ENCODE measurements around the gene SASH3. TPM values are rescaled to one million over a fixed set of nuclear protein-coding genes. Genes with fewer than 3 reads are reported as not detected.

SASH3 gene
- total RNA-seq, 1 donor from 2014 or later, result not detected

DNA sequence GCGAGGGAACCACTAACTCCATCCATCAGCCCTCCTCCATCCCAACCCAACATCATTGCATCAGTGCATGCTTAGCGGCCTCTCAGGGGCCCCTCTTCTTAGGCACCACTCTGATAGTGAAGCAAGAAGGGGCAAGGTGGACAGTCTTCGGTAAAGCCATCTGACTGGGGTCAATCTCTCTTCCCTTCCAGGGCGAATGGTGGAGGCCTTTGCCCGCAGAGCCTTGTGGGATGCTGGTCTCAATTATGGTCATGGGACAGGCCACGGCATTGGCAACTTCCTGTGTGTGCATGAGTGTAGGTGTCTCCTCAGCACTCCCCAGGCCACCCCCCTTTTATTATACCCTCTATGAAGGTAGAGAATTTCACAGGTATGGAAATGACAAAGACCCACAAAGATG, 18.8 kb upstream of the SASH3 start:
- Mint-ChIP-seq H3K27ac (no peak overlapping the region), H3K4me1 (ENCODE audit: unreplicated experiment) (no peaks in the 10 kb centered on the region), H3K9me3 (no peaks in the 10 kb centered on the region), H3K27me3 (no peaks in the 10 kb centered on the region), H3K36me3 (no peaks in the 10 kb centered on the region), H3K4me3 (no peak overlapping the region)
- TF ChIP-seq, protein P1, sequence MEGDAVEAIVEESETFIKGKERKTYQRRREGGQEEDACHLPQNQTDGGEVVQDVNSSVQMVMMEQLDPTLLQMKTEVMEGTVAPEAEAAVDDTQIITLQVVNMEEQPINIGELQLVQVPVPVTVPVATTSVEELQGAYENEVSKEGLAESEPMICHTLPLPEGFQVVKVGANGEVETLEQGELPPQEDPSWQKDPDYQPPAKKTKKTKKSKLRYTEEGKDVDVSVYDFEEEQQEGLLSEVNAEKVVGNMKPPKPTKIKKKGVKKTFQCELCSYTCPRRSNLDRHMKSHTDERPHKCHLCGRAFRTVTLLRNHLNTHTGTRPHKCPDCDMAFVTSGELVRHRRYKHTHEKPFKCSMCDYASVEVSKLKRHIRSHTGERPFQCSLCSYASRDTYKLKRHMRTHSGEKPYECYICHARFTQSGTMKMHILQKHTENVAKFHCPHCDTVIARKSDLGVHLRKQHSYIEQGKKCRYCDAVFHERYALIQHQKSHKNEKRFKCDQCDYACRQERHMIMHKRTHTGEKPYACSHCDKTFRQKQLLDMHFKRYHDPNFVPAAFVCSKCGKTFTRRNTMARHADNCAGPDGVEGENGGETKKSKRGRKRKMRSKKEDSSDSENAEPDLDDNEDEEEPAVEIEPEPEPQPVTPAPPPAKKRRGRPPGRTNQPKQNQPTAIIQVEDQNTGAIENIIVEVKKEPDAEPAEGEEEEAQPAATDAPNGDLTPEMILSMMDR (conservative IDR thresholded peaks at IDR 0.05), result no peak
- DNase-seq (ENCODE audit: extremely low spot score, unreplicated experiment), result no peak

DNA sequence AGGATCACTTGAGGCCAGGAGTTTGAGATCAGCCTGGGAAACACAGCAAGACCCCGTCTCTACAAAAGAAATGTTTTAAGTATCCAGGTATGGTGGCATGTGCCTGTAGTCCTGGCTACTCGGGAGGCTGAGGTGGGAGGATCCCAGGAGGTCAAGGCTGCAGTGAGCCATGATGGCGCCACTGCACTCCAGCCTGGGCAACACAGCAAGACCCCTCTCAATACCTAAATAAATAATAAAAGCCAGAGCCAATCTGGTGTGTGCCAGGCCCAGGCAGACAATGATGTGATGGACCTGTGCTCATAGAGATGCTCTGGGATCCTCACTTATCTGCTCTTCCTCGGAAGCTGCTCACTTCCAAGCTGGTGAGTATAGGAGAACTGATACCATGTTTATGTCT, 18.2 kb upstream of the SASH3 start:
- Mint-ChIP-seq H3K9me3 (no peaks in the 10 kb centered on the region), H3K36me3 (no peaks in the 10 kb centered on the region), H3K4me1 (ENCODE audit: unreplicated experiment) (no peaks in the 10 kb centered on the region), H3K27ac (no peak overlapping the region), H3K4me3 (no peak overlapping the region), H3K27me3 (no peaks in the 10 kb centered on the region)
- no peak for DNase-seq (ENCODE audit: extremely low spot score, unreplicated experiment)
- TF ChIP-seq, protein P1 (conservative IDR thresholded peaks at IDR 0.05), result no peak

DNA sequence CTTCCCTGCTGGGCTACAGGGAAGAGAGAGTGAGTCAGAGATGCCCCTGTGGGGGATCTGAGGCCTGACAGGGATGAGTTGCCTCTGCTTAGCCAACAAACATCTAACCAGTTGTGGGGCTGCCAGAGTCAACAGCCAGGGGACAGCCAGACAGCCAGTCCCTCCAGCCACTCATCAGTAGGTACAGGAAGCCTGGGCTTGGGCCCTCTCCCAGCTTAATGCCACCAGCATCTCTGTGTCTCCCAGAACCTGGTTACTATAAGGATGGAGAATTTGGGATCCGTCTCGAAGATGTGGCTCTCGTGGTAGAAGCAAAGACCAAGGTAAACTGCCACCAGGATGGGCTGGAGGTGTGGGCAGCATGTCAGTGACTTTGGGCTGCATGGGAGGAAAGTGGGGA, 17.3 kb upstream of the SASH3 start:
- Mint-ChIP-seq H3K27ac (no peak overlapping the region), H3K9me3 (no peaks in the 10 kb centered on the region), H3K4me3 (no peak overlapping the region), H3K36me3 (no peaks in the 10 kb centered on the region), H3K27me3 (no peaks in the 10 kb centered on the region), H3K4me1 (ENCODE audit: unreplicated experiment) (no peaks in the 10 kb centered on the region)
- no peak for DNase-seq (ENCODE audit: extremely low spot score, unreplicated experiment)
- TF ChIP-seq, protein P1 (conservative IDR thresholded peaks at IDR 0.05), result no peak

DNA sequence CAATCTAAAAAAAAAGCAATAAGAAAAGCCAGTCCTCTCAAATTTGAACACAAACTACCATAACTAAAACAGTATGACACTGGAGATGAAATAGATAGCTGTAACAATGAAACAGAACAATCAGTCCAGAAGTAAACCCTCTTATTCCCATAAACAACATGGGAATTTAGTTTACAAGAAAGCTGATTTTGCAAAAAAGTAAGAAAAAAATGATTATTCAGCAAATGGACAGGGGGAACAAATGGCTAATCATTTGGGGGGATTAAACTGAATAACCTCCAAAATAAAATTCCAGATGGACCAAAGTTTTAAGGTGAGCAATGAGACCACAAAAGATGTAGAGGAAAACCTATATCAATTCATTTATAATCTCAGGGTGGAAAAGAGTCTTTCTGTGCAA, 16.1 kb upstream of the SASH3 start:
- Mint-ChIP-seq H3K4me3 (no peak overlapping the region), H3K36me3 (no peaks in the 10 kb centered on the region), H3K4me1 (ENCODE audit: unreplicated experiment) (no peaks in the 10 kb centered on the region), H3K27ac (no peak overlapping the region), H3K27me3 (no peaks in the 10 kb centered on the region), H3K9me3 (no peaks in the 10 kb centered on the region)
- no peak for DNase-seq (ENCODE audit: extremely low spot score, unreplicated experiment)
- TF ChIP-seq, protein P1 (conservative IDR thresholded peaks at IDR 0.05), result no peak

DNA sequence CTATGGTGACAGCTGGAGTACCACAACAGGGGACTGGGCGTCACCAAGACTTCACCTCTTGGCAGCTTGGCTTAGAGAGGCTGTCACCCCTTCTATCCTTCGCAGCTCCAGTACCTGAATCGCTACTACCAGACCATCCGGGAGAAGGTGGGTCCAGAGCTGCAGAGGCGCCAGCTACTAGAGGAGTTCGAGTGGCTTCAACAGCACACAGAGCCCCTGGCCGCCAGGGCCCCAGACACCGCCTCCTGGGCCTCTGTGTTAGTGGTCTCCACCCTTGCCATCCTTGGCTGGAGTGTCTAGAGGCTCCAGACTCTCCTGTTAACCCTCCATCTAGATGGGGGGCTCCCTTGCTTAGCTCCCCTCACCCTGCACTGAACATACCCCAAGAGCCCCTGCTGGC, 11.6 kb upstream of the SASH3 start:
- TF ChIP-seq, protein P1 (conservative IDR thresholded peaks at IDR 0.05), result no peak
- H3K4me3 Mint-ChIP-seq, result no peak overlapping the region
- no peaks in the 10 kb centered on the region for H3K4me1 Mint-ChIP-seq (ENCODE audit: unreplicated experiment)
- H3K27me3 Mint-ChIP-seq, result no peaks in the 10 kb centered on the region
- H3K9me3 Mint-ChIP-seq, result no peaks in the 10 kb centered on the region
- no peak overlapping the region for H3K27ac Mint-ChIP-seq
- H3K36me3 Mint-ChIP-seq, result no peaks in the 10 kb centered on the region
- DNase-seq (ENCODE audit: extremely low spot score, unreplicated experiment), result no peak

All from type B pancreatic cell (in vitro differentiated cells).